GM08714 (cell line): ENCODE data around the gene CBR4.
"Not testable (repeated sequence)": the region's sequence is repeated elsewhere in the genome, so short reads cannot be mapped to it uniquely, and the experiment has no call there.

ENCODE experiments used
- H3K4me3 ChIP-seq: fragments of 200-500 bp; sonication (Bioruptor generic); 2 replicates; pipeline ENCODE4 v1.5.1; 2014; ENCODE audit warnings: mild to moderate bottlenecking, low read length, inconsistent platforms
- ZNF274 ChIP-seq: IDR thresholded peaks from 2 replicates; pipeline ENCODE4 v1.6.1; 2012; ENCODE audit warnings: mild to moderate bottlenecking, low read depth, low read length

The CBR4 gene

DNA sequence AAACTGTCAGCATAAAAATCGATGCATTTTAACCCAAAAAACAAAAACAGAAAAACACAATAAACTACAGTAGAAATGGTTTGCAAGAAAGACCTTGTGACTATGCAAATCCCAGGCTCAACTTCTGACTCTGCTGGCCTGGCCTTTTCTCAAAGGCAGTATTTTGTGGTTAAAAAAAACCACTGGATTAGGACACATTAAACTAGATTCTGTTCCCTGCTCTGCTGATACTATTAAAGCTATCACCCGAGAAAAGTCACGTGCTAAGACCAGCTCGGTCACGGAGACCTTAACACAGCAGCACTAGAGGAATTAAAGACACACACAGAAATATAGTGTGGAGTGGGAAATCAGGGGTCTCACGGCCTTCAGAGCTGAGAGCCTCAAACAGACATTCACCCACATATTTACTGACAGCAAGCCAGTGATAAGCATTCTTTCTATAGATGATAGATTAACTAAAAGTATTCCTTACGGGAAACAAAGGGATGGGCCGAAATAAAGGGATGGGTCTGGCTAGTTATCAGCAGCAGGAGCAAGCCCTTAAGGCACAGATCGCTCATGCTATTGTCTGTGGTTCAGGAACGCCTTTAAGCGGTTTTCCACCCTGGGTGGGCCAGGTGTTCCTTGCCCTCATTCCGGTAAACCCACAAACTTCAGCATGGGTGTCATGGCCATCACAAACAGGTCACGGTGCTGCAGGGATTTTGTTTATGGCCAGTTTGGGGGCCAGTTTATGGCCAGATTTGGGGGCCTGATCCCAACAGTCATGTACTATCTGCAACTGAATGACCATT, 16.1 kb downstream of the CBR4 start:
- TF ChIP-seq ZNF274: no peak

DNA sequence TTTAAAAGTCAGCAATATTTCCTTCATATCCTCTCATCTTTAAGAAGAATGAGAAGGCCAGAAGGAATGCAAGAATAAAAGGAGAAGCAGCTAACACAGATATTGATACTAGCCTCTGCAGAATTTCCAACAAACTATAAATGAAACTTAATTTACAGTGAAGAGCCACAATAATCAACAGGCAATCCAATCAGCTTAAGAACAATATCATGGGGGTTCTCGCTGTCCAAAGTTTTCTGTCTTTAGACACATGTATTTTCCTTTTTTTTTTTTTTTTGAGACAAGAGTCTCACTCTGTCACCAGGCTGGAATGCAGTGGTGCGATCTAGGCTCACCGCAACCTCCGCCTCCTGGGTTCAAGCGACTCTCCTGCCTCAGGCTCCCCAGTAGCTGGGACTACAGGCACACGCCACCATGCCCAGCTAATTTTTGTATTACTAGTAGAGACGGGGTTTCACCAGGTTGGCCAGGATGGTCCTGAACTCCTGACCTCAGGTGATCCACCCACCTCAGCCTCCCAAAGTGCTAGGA, 17.0 kb downstream of the CBR4 start:
- not testable (repeated sequence) for H3K4me3 ChIP-seq

More for the DNA sequence above, 16.1 kb downstream of the CBR4 start:
- no peak overlapping the region for H3K4me3 ChIP-seq

DNA sequence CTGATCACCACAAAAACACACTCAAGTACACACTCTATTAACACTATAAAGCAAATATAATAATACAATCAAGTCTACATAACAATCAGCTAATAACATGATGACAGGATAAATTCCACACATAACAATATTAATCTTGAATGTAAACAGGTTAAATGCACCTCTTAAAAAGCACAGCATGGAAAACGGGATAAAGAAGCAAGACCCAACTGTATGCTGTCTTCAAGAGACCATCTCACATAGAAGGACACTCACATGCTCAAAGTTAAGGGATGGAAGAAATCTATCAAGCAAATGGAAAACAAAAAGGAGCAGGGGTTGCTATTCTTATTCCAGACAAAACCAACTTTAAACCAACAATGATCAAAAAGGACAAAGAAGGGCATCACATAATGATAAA, 28.1 kb downstream of the CBR4 start:
- H3K4me3 ChIP-seq: no peak overlapping the region
- no peak for TF ChIP-seq ZNF274

DNA sequence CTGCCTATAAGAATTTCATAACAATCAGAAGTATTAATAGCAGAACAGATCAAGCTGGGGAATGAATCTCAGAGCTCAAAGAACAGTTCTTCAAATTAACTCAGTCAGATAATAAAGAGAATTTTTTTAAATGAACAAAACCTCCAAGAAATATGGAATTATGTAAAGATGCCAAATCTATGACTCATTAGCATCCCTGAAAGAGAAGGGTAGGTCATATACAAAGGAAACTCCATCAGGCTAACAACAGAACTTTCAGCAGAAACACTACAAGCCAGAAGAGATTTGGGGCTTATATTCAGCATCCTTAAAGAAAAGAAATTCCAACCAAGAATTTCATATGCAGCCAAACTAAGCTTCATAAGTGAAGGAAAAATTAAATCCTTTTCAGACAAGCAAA, 28.6 kb downstream of the CBR4 start:
- no peak overlapping the region for H3K4me3 ChIP-seq
- no peak for TF ChIP-seq ZNF274

DNA sequence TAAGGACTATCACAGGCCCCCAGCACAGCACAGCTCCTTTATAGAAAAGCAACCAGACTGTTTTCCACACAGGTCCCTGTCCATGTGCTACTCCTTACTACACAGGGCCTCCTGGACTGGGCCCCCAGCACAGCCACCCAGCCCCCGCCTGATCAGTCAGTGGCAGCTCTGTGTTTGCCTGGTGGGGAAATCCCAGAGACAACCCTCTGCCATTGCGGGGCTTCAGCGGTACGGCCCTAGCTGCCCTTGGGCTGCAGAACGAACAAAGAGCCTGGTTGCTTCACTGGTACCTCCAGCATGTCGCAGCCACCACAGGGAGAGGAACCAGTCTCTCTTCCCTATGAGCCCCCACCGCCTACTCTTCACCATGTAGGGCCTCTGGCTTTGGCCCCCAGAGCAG, 30.7 kb downstream of the CBR4 start:
- no peak overlapping the region for H3K4me3 ChIP-seq
- no peak for TF ChIP-seq ZNF274

DNA sequence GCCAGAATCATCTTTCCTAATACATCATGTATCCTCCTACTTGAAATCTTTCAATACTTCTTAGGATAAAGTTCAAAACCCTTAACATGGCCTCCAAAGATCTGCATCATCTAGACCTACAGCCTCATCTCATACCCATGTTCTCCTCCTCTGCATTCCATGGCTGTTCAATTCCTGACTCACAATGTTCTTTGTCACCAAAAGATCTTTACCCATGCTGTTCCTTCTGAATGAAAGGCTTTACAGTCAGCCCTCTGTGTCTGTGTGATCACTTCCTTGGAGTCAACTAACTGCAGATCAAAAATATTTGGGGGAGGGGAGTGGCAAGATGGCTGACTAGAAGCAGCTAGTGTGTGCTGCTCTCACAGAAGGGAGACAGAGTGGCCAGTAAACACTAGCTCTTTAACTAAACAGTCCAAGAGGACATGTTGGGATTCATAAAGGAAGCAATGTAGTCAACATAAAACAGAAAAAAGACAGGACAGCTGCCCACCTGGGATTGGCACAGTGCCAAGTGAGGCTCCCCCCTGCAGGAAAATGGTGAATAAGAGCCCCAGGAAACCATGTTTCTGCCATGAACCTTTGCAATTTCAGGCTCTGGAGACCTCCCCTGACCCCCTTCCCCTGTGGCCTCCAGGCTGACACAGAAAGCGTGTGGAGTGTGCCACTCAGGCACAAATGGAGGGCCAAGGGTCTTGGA, 31.9 kb downstream of the CBR4 start:
- TF ChIP-seq ZNF274: no peak
- H3K4me3 ChIP-seq: no peak overlapping the region

DNA sequence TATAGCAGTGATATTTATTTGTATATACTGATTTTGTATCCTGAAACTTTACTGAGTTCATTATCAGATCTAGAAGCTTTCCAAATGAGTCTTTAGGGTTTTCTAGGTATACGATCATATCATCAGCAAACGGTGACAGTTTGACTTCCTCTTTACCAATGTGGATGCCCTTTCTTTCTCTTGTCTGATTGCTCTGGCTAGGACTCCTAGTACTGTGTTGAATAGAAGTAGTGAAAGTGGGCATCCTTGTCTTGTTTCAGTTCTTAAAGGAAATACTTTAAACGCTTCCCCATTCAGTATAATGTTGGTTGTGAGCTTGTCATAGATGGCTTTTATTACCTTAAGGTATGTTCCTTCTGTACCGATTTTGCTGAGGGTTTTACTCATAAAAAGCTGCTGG, 37.5 kb downstream of the CBR4 start:
- H3K4me3 ChIP-seq: no peak overlapping the region
- no peak for TF ChIP-seq ZNF274

DNA sequence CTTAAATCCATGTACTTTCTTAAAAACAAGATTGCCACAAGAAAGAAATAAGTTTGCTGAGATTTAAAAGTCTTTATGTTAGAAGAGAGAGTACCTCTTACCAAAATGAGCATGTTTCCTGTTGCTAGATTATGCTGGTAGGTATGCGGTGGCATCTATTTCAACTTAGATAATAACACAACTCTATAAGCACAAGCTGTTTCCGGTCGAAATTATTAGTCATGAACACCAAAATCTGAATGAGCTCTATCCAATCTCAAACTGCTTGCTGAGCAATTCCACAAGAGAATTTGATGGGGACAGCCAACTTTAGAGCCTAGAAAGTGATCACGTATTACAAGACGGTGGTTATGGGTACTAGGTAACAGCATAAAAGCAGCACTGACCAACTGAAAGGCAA, 49.3 kb downstream of the CBR4 start:
- no peak overlapping the region for H3K4me3 ChIP-seq
- no peak for TF ChIP-seq ZNF274

DNA sequence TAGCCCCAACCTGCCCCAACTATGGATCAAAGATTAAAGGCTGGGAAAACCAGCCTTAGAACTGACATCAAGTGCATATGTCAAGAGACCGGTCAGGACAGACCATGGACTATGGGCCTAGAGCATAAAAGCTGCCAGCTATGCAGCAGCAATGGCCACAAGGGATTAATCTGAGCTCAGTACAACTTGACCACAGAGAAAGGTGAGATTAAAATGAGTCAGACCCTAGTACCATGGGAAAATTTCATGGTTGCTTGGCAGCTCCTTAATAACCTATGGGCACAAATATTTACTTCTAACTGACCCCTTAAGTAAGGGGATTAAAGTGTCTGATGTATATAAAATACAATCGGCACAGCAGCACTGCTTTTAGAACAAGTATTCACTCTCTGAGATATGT, 54.4 kb downstream of the CBR4 start:
- H3K4me3 ChIP-seq: no peak overlapping the region

DNA sequence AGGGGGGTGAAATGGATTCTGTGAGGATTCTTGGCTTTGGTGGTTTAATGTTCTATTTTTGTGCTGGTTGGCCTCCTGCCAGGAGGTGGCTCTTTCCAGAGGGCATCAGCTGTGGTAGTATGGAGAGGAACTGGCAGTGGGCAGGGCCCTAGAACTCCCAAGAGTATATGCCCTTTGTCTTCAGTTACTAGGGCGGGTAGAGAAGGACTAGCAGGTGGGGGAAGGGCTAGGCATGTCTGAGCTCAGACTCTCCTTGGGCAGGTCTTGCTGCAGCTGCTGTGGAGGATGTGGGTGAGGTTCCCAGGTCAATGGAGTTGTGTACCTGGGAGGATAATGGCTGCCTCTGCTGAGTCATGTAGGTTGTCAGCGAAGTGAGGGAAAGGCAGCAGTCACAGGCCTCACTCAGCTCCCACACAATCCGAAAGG, 57.2 kb downstream of the CBR4 start:
- H3K4me3 ChIP-seq: not testable (repeated sequence)

More for the DNA sequence above, 54.4 kb downstream of the CBR4 start:
- TF ChIP-seq ZNF274: no peak

DNA sequence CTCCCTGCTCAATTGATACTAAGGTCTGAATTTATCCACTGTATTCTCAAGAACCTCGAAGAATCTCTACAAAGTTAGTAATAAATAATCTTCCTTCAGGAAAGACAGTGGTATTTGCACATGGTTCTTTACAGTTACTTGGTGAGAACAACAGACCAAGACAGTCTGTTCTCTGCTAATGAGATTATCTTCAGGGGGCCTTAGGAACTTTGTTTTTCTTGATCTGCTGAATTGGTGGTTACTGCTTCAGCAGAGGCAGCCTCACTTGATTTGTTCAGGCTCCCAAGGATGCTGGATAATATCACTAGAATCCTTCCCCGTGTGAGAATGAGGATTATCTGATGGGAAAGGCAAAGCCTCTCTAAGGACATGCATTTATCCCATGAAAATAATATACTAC, 64.8 kb downstream of the CBR4 start:
- H3K4me3 ChIP-seq: no peak overlapping the region

DNA sequence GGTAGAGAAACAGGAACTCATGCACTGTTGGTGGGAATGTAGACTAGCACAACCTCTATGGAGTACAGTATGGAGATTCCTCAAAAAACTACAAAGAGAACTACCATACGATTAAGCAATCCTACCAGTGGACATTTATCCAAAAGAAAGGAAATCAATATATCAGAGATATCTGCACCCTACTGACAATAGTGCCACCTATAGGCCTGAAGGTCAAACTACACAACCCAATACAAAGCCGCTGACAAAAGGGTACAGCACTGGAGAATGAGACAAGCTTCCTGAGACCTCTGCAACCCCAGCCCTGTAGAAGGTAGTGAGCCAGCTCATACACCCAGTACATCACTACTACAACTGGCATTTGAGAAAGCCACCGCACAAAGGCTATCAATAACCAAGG, 67.1 kb downstream of the CBR4 start:
- H3K4me3 ChIP-seq: no peak overlapping the region
- no peak for TF ChIP-seq ZNF274

More for the DNA sequence above, 64.8 kb downstream of the CBR4 start:
- no peak for TF ChIP-seq ZNF274
